ENCODE measurements around the gene STRIP2.
"Not testable (repeated sequence)": the region's sequence is repeated elsewhere in the genome, so short reads cannot be mapped to it uniquely, and the experiment has no call there.

STRIP2 gene

GRCh38 chr7:129423700-129424410 is 10.4 kb upstream of the STRIP2 start:
- peak; percentile 34 for DNase-seq

GRCh38 chr7:129426482-129426881 is 7.8 kb upstream of the STRIP2 start:
- DNase-seq = no peak

- no peak for DNase-seq
These were observed 6.6 kb upstream of the STRIP2 start for GRCh38 chr7:129427526-129428045.

GRCh38 chr7:129431911-129432643 is 2.2 kb upstream of the STRIP2 start:
- peak; percentile 28 for DNase-seq

- peak; percentile 9 for DNase-seq
These were observed 565 bp downstream of the STRIP2 start for GRCh38 chr7:129434675-129435318.

GRCh38 chr7:129435414-129435829 is 1.2 kb downstream of the STRIP2 start:
- DNase-seq = no peak

GRCh38 chr7:129436335-129436923 is 2.2 kb downstream of the STRIP2 start:
- no peak for DNase-seq

- DNase-seq = no peak
These were observed 3.0 kb downstream of the STRIP2 start for GRCh38 chr7:129437190-129437589.

GRCh38 chr7:129438281-129438838 is 4.1 kb downstream of the STRIP2 start:
- DNase-seq = no peak

- peak; percentile 72 for DNase-seq
These were observed 4.8 kb downstream of the STRIP2 start for GRCh38 chr7:129438839-129439651.

GRCh38 chr7:129439963-129440625 is 5.9 kb downstream of the STRIP2 start:
- DNase-seq = no peak

GRCh38 chr7:129443612-129444011 is 9.4 kb downstream of the STRIP2 start:
- no peak for DNase-seq

- not testable (repeated sequence) for DNase-seq
These were observed 10.5 kb downstream of the STRIP2 start for GRCh38 chr7:129444776-129445175.

GRCh38 chr7:129446925-129447324 is 12.7 kb downstream of the STRIP2 start:
- DNase-seq = peak; percentile 28

GRCh38 chr7:129447445-129447844 is 13.2 kb downstream of the STRIP2 start:
- not testable (repeated sequence) for DNase-seq

GRCh38 chr7:129448608-129449007 is 14.4 kb downstream of the STRIP2 start:
- DNase-seq = not testable (repeated sequence)

- no peak for DNase-seq
These were observed 16.1 kb downstream of the STRIP2 start for GRCh38 chr7:129450295-129450694.

- DNase-seq = peak; percentile 3
These were observed 18.5 kb downstream of the STRIP2 start for GRCh38 chr7:129452589-129453231.

- no peak for DNase-seq
These were observed 19.4 kb downstream of the STRIP2 start for GRCh38 chr7:129453510-129454248.

- DNase-seq = no peak
These were observed 20.0 kb downstream of the STRIP2 start for GRCh38 chr7:129454249-129454551.

Data from fibroblast of skin of right biceps (primary cell).